ENCODE data around the gene SMIM7.
A peak's percentile ranks its signal among the peaks of the same experiment; 100 is the strongest.
"Not testable (repeated sequence)": the region's sequence is repeated elsewhere in the genome, so short reads cannot be mapped to it uniquely, and the experiment has no call there.

Gene SMIM7

GRCh38 chr19:16659832-16660708 is at the start of gene SMIM7:
TSS of gene SMIM7 (minus strand) at chr19:16660144. CDS start at chr19:16660110, 34 bp downstream.
- DNase-seq = peak; percentile 93

GRCh38 chr19:16703677-16704076 is 43.7 kb upstream of the SMIM7 start:
- DNase-seq = no peak

- no peak for DNase-seq
Observed at GRCh38 chr19:16702123-16702522, 42.2 kb upstream of the SMIM7 start.

GRCh38 chr19:16698914-16699313 is 39.0 kb upstream of the SMIM7 start:
- DNase-seq = no peak

- no peak for DNase-seq
Observed at GRCh38 chr19:16688084-16688483, 28.1 kb upstream of the SMIM7 start.

GRCh38 chr19:16684216-16684615 is 24.3 kb upstream of the SMIM7 start:
- no peak for DNase-seq

- no peak for DNase-seq
Observed at GRCh38 chr19:16682539-16682938, 22.6 kb upstream of the SMIM7 start.

- DNase-seq = no peak
Observed at GRCh38 chr19:16679811-16680210, 19.9 kb upstream of the SMIM7 start.

GRCh38 chr19:16678498-16678897 is 18.6 kb upstream of the SMIM7 start:
- DNase-seq = no peak

- no peak for DNase-seq
Observed at GRCh38 chr19:16677055-16677454, 17.1 kb upstream of the SMIM7 start.

GRCh38 chr19:16676101-16676798 is 16.3 kb upstream of the SMIM7 start:
- DNase-seq = no peak

GRCh38 chr19:16673839-16674238 is 13.9 kb upstream of the SMIM7 start:
- DNase-seq = not testable (repeated sequence)

GRCh38 chr19:16673231-16673630 is 13.3 kb upstream of the SMIM7 start:
- no peak for DNase-seq

GRCh38 chr19:16671652-16672274 is 11.8 kb upstream of the SMIM7 start:
- no peak for DNase-seq

- no peak for DNase-seq
Observed at GRCh38 chr19:16670291-16670690, 10.3 kb upstream of the SMIM7 start.

GRCh38 chr19:16668702-16669101 is 8.8 kb upstream of the SMIM7 start:
- DNase-seq = not testable (repeated sequence)

GRCh38 chr19:16668176-16668575 is 8.2 kb upstream of the SMIM7 start:
- no peak for DNase-seq

- no peak for DNase-seq
Observed at GRCh38 chr19:16661480-16662034, 1.6 kb upstream of the SMIM7 start.

- DNase-seq = no peak
Observed at GRCh38 chr19:16660763-16661479, 977 bp upstream of the SMIM7 start, which contains the start of gene TMEM38A. TSS of gene TMEM38A (plus strand) at chr19:16661139. CDS start at chr19:16661218, 79 bp downstream.

- DNase-seq = no peak
Observed at GRCh38 chr19:16659464-16659831, 496 bp downstream of the SMIM7 start.

GRCh38 chr19:16657384-16657783 is 2.6 kb downstream of the SMIM7 start:
- no peak for DNase-seq

GRCh38 chr19:16655727-16656126 is 4.2 kb downstream of the SMIM7 start:
- DNase-seq = no peak

- DNase-seq = no peak
Observed at GRCh38 chr19:16654627-16655026, 5.3 kb downstream of the SMIM7 start.

All from NCI-H1694 treated with DMSO at 0.1 percent for 48 hours (cell line).